HG02571 (cell line): Measurements from ENCODE around the gene ZNF629.

ENCODE experiments used
- ATAC-seq: cut with Tn5 transposase; IDR thresholded peaks from one replicate; pipeline ENCODE4 v1.9.1; 2021; ENCODE audit warnings: mild to moderate bottlenecking, moderate library complexity; ENCODE audit not compliant: unreplicated experiment

The ZNF629 gene

GRCh38 chr16:30786115-30786935 is 680 bp downstream of the ZNF629 start:
- no peak for ATAC-seq

GRCh38 chr16:30785126-30786106 is 1.6 kb downstream of the ZNF629 start:
- ATAC-seq = no peak

- ATAC-seq = no peak
Measured at GRCh38 chr16:30784215-30784614, 2.8 kb downstream of the ZNF629 start.

DNA sequence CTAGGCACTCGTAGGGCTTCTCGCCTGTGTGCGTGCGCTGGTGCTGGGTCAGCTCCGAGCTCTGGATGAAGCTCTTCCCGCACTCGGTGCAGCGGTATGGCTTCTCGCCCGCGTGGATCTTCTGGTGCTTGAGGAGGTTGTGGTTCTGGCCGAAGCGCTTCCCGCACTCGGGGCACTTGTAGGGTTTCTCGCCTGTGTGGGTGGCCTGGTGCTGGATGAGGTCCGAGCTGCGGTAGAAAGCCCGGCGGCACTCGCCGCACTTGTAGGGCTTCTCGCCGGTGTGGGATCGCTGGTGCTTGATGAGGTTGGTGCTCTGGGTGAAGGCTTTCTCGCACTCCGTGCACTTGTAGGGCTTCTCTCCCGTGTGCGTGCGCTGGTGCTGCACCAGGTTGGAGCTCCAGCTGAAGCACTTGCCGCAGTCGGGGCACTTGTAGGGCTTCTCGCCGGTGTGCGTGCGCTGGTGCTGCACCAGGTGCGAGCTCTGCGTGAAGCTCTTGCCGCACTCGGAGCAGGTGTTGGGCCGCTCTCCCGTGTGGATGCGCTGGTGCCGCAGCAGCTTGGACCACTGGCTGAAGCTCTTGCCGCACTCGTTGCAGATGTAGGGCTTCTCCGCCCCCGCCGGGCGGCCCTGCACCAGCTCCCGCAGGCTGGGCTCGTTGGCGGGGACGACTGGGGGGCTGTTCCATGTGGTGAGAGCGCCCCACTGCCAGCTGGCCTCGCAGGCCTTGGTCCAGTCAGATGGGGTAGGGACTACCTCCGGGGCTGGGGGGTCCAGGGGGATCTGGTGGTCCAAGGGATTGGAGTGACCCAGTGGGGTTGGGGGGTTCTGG is 3.5 kb downstream of the ZNF629 start:
- no peak for ATAC-seq

DNA sequence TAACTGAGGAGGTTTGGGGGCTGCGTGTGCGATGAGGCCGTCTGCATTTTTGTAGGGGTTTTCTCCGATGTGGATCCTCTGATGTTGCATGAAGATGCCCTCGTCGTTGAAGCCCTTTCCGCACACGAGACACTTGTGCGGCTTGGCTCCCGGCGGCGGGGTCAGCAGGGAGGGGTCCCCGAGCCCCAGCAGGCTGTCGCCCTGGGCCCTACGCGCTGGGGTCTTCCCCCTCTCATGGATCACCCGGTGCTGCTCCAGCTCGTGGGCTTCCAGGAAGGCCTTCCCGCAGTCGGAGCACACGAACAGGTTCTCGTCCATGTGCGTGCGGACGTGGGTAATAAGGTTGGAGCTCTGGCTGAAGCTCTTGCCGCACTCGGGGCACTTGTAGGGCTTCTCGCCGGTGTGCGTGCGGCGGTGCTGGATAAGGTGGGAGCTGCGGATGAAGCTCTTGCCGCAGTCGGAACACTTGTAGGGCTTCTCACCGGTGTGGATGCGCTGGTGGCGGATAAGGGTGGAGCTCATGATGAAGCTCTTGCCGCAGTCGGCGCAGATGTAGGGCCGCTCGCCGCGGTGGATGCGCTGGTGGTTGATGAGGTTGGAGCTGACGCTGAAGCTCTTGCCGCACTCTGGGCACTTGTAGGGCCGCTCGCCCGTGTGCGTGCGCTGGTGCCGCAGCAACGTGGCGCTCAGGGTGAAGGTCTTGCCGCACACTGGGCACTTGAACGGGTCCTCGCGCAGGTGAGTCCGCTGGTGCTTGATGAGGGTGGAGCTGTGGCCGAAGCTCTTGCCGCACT is 4.3 kb downstream of the ZNF629 start:
- ATAC-seq = no peak

- no peak for ATAC-seq
Measured at GRCh38 chr16:30780549-30780948, 6.5 kb downstream of the ZNF629 start.

DNA sequence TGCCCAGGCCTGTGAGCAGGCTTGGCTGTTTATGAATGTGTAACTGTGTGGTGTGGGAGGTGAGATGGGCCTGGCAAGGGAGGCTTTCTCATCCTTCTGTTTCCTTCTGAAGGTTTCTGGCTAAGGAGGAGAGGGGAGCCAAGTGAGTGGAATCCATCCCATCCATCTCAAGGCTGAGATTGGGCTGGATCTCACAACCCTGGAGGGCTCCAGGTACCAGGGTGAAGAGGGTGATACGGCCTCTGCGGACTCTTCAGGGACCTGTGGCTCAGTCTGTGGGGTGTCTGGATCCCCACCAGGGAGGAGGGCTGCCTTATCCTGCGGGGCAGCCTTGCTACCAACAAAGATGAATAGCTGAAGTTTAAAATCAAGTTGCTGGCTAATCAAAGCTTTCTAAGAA is 7.0 kb downstream of the ZNF629 start:
- no peak for ATAC-seq

GRCh38 chr16:30779596-30779995 is 7.4 kb downstream of the ZNF629 start:
- ATAC-seq = no peak

DNA sequence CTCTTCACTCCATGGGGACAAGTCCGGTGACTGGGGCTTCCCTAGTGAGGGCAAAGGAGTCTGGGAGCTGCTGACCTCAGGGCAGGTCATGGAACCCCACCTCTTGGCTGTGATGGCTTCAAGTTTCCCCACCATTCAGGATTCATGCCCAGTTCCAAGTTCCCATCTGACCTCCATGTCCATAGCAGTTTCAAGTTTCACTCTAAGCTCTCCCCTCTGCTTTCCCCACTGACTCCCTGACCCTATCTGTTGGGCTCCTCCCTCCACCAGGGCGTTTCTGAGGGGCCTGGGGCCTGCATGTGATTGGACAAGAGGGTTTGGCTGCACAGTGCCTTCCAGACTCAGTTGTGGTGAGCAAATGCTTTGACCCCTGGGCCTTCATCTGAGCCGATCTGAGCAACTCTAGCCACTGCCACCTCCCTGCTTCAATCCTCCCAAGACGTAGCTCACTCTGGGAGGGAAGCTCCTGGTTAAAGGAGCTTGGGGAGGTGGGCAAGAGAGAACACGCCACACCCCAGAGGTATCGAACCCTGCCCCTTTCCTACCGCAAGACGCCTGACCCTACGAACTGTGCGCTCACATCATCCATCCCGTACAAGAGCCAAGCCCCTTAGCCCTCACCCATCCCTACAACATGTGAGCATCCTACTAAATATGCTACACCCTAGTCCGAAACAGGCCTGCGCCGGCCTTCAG is 8.3 kb downstream of the ZNF629 start:
- ATAC-seq = no peak

- ATAC-seq = no peak
Measured at GRCh38 chr16:30777591-30778297, 9.3 kb downstream of the ZNF629 start.

- no peak for ATAC-seq
Measured at GRCh38 chr16:30775392-30776188, 11.4 kb downstream of the ZNF629 start.

DNA sequence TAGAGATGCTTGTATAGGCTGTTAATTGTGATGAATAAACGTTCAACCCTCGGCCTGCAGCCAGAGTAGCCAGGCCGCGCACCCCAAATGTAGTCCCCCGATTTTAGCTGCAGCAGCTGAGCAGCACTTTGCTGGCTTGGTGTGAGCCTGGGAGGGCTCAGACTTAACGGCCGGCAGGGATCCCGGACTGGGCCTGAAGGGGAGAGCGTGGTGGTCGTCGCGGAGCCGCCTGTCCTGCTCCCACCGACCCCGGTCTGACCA is 11.9 kb downstream of the ZNF629 start:
- ATAC-seq = no peak

DNA sequence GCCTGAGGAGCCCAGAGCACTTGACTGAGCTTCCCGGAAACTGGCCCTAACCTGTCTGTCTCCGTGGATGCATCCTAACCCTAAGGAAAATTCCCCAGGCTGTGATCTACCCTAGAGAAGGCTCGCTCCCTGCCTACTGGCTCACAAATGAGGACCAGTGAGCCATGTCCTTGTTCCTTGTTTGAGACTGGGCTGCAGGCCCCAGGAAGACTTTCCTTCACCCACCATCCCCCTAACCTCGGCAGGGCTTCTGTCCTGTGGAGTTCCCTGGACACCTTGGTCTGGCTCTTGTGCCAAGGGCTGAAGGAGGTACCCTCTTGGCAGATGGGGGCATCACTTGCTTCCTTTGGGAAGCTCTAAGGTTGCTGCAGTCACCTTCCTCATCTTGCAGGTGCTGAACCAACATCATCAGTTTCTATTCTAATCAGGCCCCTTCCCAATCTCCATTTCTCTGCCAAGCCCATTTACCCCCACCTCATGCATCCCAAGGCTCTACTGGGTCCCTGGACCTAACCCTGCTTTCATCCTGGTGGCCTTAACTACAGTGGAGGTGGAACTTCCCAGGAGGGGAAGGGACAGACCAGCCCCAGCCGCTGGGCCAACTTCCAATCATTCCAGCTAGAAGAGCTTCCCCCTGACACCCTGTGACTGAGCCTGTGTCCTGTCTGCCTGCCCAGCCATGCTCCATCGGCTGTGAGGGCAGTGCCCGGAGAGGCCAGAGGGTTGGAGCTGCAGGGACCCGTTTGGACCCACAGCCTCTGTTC is 12.5 kb downstream of the ZNF629 start:
- no peak for ATAC-seq

- ATAC-seq = no peak
Measured at GRCh38 chr16:30773826-30774225, 13.2 kb downstream of the ZNF629 start.

DNA sequence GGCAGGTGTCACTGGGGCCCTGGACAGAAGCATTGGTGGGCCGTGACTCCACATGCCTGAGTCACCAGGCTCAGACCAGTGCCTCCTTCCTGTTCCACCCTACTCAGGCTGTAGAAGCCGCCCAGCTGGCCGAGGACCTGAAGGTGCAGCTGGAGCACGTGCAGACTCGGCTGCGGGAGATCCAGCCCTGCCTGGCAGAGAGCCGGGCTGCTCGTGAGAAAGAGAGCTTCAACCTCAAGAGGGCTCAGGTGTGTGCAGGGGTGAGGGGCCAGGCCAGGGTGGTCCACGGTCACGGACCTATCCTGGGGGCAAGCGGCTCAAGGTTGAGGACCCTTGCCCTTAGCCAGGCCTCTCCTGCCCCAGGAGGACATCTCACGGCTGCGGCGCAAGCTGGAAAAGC is 15.3 kb downstream of the ZNF629 start:
- no peak for ATAC-seq

DNA sequence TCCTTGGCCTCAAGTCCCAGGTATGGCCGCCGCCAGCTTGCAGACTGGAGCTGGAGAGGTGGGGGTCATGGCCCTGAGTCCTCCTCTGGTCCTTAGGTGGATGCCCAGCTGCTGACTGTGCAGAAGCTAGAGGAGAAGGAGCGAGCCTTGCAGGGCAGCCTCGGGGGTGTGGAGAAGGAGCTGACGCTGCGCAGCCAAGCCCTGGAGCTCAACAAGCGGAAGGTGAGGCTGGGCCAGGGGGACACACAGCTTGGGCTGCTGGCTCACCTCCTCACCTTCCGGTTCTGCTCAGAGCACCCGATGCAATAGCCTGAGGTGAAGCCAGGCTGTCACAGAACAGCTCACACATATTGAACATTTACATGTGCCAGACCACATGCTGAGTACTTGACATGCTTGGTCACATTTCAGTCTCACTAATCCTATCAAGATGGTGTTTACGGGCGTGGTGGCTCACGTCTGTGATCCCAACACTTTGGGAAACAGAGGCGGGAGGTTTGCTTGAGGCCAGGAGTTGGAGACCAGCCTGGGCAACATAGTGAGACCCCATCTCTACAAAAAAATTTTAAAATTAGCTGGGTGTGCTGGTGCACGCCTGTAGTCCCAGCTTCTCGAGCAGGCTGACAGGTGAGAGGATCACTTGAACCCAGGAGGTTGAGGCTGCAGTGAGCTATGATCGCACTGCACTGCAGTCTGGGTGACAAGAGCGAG is 17.5 kb downstream of the ZNF629 start:
- no peak for ATAC-seq

DNA sequence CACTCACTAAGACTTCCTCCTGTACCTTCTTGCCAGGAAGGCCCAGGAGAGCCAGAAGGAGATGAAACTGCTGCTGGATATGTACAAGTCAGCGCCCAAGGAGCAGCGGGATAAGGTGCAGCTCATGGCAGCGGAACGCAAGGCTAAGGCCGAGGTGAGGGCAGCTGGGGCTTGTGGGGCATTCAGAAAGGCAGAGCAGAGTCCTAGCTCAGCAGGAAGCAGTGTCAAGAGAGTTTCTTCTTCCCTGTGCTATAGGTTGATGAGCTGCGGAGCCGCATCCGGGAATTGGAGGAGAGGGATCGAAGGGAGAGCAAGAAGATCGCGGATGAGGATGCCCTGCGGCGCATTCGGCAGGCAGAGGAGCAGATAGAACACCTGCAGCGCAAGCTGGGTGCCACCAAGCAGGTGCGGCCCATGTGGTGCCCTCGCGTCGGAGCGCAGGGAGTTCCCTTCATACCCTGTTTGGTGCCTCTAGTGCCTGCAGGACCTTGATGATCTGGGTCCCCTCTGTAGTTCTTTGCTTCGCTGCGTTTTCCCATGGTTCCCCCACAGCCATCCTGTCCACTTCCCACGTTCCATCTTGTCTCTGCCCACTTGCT is 18.3 kb downstream of the ZNF629 start:
- no peak for ATAC-seq
